Stomach (tissue), 4 donors: Measurements from ENCODE around the gene ACSL6.

ENCODE experiments used
- CTCF ChIP-seq, 7 experiments: fragments of 450-650 bp in 4 of 7; fragments of 200-600 bp in 3 of 7; sonication (generic) in 3 of 7; IDR thresholded peaks; one replicate each; pipeline ENCODE4 v1.5.1; 2016 to 2019; ENCODE audit warnings: antibody characterized with exemption in 7 of 7, control low read depth in 2 of 7, mild to moderate bottlenecking in 1 of 7
- POLR2A ChIP-seq, 4 donors: fragments of 450-650 bp; IDR thresholded peaks; one replicate each; pipeline ENCODE4 v1.6.1; 2016; ENCODE audit warnings: antibody characterized with exemption in 4 of 4, control low read depth in 2 of 4, mild to moderate bottlenecking in 1 of 4, moderate library complexity in 1 of 4

DNA sequence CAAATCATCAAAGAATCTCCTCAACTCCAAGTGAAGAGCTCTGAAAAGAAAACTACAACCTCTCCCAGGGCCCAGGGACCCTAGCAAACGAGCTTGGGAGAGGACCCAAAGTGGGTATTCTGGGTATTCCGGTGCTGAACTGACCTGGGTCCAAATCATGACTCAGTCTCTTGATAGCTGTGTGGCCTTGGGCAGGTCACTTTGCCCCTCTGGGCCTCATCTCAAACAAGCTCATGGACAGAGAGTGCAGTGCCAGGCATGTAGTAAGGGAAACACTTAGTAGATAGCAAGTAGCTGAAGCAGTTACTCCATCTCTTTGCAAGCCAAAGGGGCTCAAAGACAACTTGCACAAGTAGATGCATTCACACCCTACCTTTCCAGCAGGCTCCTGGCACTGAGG lies 12.4 kb downstream of the ACSL6 start:
- TF ChIP-seq CTCF (IDR thresholded peaks at IDR 0.05), result no peak
- no peak for TF ChIP-seq POLR2A (IDR thresholded peaks at IDR 0.05)
